ENCODE results near the gene KLHL40. TPM values are rescaled to one million over a fixed set of nuclear protein-coding genes. Genes with fewer than 3 reads are reported as not detected.

The KLHL40 gene
- total RNA-seq, 1 experiment from 2014 or later, result not detected

DNA sequence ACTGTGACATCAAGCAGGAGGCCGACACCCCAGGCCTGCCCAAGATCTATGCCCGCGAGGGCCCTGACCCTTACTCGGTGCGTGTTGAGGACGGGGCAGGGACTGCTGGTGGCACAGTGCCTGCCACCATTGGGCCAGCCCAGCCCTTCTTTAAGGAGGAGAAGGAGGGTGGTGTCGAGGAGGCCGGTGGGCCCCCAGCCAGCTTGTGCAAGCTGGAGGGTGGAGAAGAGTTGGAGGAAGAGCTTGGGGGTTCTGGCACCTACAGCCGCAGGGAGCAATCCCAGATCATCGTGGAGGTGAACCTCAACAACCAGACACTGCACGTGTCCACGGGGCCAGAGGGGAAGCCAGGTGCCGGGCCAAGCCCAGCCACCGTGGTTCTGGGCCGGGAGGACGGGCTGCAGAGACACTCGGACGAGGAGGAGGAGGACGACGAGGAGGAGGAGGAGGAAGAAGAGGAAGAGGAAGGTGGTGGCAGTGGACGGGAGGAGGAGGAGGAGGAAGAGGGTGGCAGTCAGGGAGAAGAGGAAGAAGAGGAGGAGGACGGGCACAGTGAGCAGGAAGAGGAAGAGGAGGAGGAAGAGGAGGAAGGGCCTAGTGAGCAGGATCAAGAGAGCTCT lies 26.5 kb upstream of the KLHL40 start:
- peaks cover 7% of the 10 kb centered on the region for H3K36me3 Mint-ChIP-seq (ENCODE audit: insufficient read depth, unreplicated experiment)
- intact Hi-C loops (cut with micrococcal nuclease; ENCODE audit: unreplicated experiment), result no loop called here
- H3K9me3 Mint-ChIP-seq (ENCODE audit: low read depth, unreplicated experiment), result no peaks in the 10 kb centered on the region
- no peak for TF ChIP-seq CTCF (IDR thresholded peaks at IDR 0.05; ENCODE audit: unreplicated experiment)
- no peaks in the 10 kb centered on the region for H3K4me1 Mint-ChIP-seq (ENCODE audit: low read depth, unreplicated experiment)
- CTCF ChIA-PET, result no interaction called here
- no peak overlapping the region for H3K4me3 Mint-ChIP-seq (ENCODE audit: low read depth, unreplicated experiment)
- no peaks in the 10 kb centered on the region for H3K27me3 Mint-ChIP-seq (ENCODE audit: unreplicated experiment)
- BruUV-seq (replicated peaks), result no TSS peak
- no peak for DNase-seq
- H3K27ac Mint-ChIP-seq (ENCODE audit: unreplicated experiment), result no peak overlapping the region

DNA sequence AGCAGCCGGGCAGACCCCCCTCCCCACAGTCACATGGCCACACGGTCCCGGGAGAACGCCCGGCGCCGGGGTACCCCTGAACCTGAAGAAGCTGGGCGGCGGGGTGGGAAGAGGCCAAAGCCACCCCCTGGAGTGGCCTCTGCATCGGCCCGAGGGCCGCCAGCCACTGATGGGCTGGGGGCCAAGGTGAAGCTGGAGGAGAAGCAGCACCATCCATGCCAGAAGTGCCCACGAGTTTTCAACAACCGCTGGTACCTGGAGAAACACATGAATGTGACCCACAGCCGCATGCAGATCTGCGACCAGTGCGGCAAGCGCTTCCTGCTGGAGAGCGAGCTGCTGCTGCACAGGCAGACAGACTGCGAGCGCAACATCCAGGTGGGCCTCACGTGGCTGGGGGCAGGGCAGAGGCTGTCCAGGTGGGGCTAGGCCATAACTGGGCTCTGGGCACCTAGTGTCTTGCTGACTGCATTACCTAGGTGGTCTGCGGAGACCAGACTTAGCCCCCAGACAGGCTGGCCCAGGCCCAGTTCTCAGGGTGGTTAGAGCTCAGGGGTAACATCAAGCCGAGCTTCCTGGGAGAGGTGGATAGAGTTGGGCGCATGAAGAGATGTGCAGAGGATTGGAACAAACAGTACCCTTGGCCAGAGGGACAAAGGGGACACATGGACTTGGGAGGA lies 25.7 kb upstream of the KLHL40 start:
- no peak for DNase-seq
- TF ChIP-seq CTCF (IDR thresholded peaks at IDR 0.05; ENCODE audit: unreplicated experiment), result no peak
- Mint-ChIP-seq H3K4me1 (ENCODE audit: low read depth, unreplicated experiment) (no peaks in the 10 kb centered on the region), H3K4me3 (ENCODE audit: low read depth, unreplicated experiment) (no peak overlapping the region), H3K36me3 (ENCODE audit: insufficient read depth, unreplicated experiment) (peaks cover 6% of the 10 kb centered on the region), H3K27ac (ENCODE audit: unreplicated experiment) (no peak overlapping the region), H3K27me3 (ENCODE audit: unreplicated experiment) (no peaks in the 10 kb centered on the region), H3K9me3 (ENCODE audit: low read depth, unreplicated experiment) (no peaks in the 10 kb centered on the region)
- BruUV-seq (replicated peaks), result no TSS peak
- CTCF ChIA-PET, result no interaction called here
- intact Hi-C loops (cut with micrococcal nuclease; ENCODE audit: unreplicated experiment), result no loop called here

DNA sequence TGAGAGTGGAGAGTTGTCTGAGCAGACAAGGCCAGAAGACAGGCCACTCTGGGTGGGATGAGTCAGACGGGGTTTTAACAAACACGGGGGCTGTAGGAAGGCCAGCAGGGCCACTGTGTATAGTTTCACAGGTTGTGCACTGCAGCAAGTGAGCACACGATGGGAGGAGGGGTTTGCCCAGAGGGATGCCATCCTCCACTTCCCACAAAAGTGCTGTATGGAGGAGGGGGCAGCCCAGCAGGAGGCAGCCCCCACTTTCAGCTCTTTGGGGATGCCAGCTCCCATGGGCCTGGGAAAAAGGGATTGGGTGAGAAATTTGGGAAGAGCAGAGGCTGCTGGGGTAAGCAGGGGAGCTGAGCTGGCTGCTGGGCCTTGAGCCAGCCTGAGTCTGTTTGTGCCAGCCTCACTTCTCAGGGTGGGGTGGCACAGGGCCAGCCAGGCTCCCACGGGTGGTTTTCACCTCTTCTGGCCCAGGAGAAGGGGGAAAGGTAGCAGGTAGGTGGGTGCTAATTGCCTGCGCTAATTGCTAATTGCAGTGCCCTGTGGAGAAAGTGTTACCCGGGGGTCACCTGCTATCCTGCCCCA lies 25.1 kb upstream of the KLHL40 start:
- Mint-ChIP-seq H3K36me3 (ENCODE audit: insufficient read depth, unreplicated experiment) (peaks cover 6% of the 10 kb centered on the region), H3K4me3 (ENCODE audit: low read depth, unreplicated experiment) (no peak overlapping the region), H3K27ac (ENCODE audit: unreplicated experiment) (no peak overlapping the region), H3K9me3 (ENCODE audit: low read depth, unreplicated experiment) (no peaks in the 10 kb centered on the region), H3K27me3 (ENCODE audit: unreplicated experiment) (no peaks in the 10 kb centered on the region), H3K4me1 (ENCODE audit: low read depth, unreplicated experiment) (no peaks in the 10 kb centered on the region)
- CTCF ChIA-PET, result no interaction called here
- no peak for TF ChIP-seq CTCF (IDR thresholded peaks at IDR 0.05; ENCODE audit: unreplicated experiment)
- intact Hi-C loops (cut with micrococcal nuclease; ENCODE audit: unreplicated experiment), result no loop called here
- BruUV-seq (replicated peaks), result no TSS peak
- no peak for DNase-seq

- Mint-ChIP-seq H3K36me3 (ENCODE audit: insufficient read depth, unreplicated experiment) (peaks cover 6% of the 10 kb centered on the region), H3K4me1 (ENCODE audit: low read depth, unreplicated experiment) (no peaks in the 10 kb centered on the region), H3K27ac (ENCODE audit: unreplicated experiment) (no peak overlapping the region), H3K9me3 (ENCODE audit: low read depth, unreplicated experiment) (no peaks in the 10 kb centered on the region), H3K27me3 (ENCODE audit: unreplicated experiment) (no peaks in the 10 kb centered on the region), H3K4me3 (ENCODE audit: low read depth, unreplicated experiment) (no peak overlapping the region)
- no peak for DNase-seq
- CTCF ChIA-PET, result no interaction called here
- BruUV-seq (replicated peaks), result no TSS peak
- no peak for TF ChIP-seq CTCF (IDR thresholded peaks at IDR 0.05; ENCODE audit: unreplicated experiment)
- intact Hi-C loops (cut with micrococcal nuclease; ENCODE audit: unreplicated experiment), result no loop called here
These were observed 24.4 kb upstream of the KLHL40 start for GRCh38 chr3:42660898-42661297.
